GM12878 (cell line): ENCODE measurements around the gene PPP1R1C. TPM values are rescaled to one million over a fixed set of nuclear protein-coding genes. Genes with fewer than 3 reads are reported as not detected.

ENCODE experiments used
- ATAC-seq: fragments of 200-7000 bp; cut with Tn5 transposase; 3 replicates; pipeline ENCODE4 v1.9.1; 2020; ENCODE audit warnings: mild to moderate bottlenecking, moderate library complexity
- BruUV-seq: library from RNA; stranded (reverse); fragments of 400-500 nt; replicated peaks from 2 replicates; lab custom pipeline; 2021; lab: Mats Ljungman, UMichigan
- CTCF ChIA-PET: fragments of 300-600 bp; sonication (Branson Sonifier 250); formaldehyde crosslinking; extraction: SDS; loops from one replicate; lab custom pipeline; 2021; ENCODE audit warnings: inconsistent platforms; lab: Yijun Ruan, JAX
- POLR2A ChIA-PET: fragments of 350-600 bp; formaldehyde crosslinking; extraction: SDS; loops from one replicate; lab custom pipeline; 2021; ENCODE audit warnings: inconsistent platforms; lab: Charles Lee
- RAD21 ChIA-PET: fragments of 300-600 bp; sonication (Branson Sonifier 250); formaldehyde crosslinking; loops from one replicate; lab custom pipeline; 2023; ENCODE audit warnings: antibody characterized with exemption; ENCODE audit not compliant: unreplicated experiment; lab: Charles Lee
- SMC1A ChIA-PET: fragments of 300-600 bp; sonication (Branson Sonifier 250); formaldehyde crosslinking; loops from one replicate; lab custom pipeline; 2023; ENCODE audit not compliant: unreplicated experiment, uncharacterized antibody; lab: Charles Lee
- DNase-seq: peaks from one replicate; pipeline ENCODE4 v3.0.0-alpha.2; 2011; ENCODE audit warnings: low read depth, low spot score
- FAIRE-seq: peaks from 3 replicates; lab custom pipeline; 2011; peaks lifted over from hg19 to GRCh38; lab: Jason Lieb, UNC
- H2AFZ ChIP-seq: 2 replicates; pipeline ENCODE4 v1.6.0; 2011; ENCODE audit warnings: low read depth, low read length, control low read depth; ENCODE audit not compliant: control insufficient read depth
- H3K27ac ChIP-seq: 2 replicates; pipeline ENCODE4 v1.5.1; 2011; ENCODE audit warnings: control low read depth; ENCODE audit not compliant: control insufficient read depth, insufficient read depth
- H3K27me3 ChIP-seq, 2 experiments: replicated peaks in 1 of 2; 2 replicates each; pipeline versions ENCODE4 v1.6.0 to v1.6.1; 2011; ENCODE audit warnings: low read length in 1 of 2; ENCODE audit not compliant: control insufficient read depth in 2 of 2, insufficient read depth in 2 of 2
- H3K36me3 ChIP-seq, 2 experiments: 2 replicates each; pipeline ENCODE4 v1.5.1; 2011; ENCODE audit warnings: low read length in 1 of 2; ENCODE audit not compliant: control insufficient read depth in 2 of 2, insufficient read depth in 2 of 2
- H3K4me1 ChIP-seq: 2 replicates; pipeline ENCODE4 v1.6.1; 2011; ENCODE audit warnings: mild to moderate bottlenecking, low read length, moderate library complexity, mixed read lengths; ENCODE audit not compliant: control insufficient read depth, insufficient read depth
- H3K4me2 ChIP-seq: 2 replicates; pipeline ENCODE4 v1.6.0; 2011; ENCODE audit warnings: control low read depth; ENCODE audit not compliant: control insufficient read depth, insufficient read depth
- H3K4me3 ChIP-seq: fragments of 200-600 bp; sonication (generic); 2 replicates; pipeline ENCODE4 v1.5.1; 2016
- H3K79me2 ChIP-seq: 2 replicates; pipeline ENCODE4 v1.6.0; 2011; ENCODE audit warnings: low read length; ENCODE audit not compliant: control insufficient read depth, insufficient read depth
- H3K9ac ChIP-seq: 2 replicates; pipeline ENCODE4 v1.8.0; 2011; ENCODE audit warnings: low read length, control low read depth, mixed read lengths; ENCODE audit not compliant: control insufficient read depth, insufficient read depth
- H3K9me3 ChIP-seq: replicated peaks from 3 replicates; pipeline ENCODE4 v1.5.1; 2011; ENCODE audit warnings: mild to moderate bottlenecking, low read length; ENCODE audit not compliant: control insufficient read depth, insufficient read depth
- H4K20me1 ChIP-seq: 2 replicates; pipeline ENCODE4 v1.6.0; 2011; ENCODE audit not compliant: control insufficient read depth, insufficient read depth
- ATF7 ChIP-seq: fragments of 450-650 bp; IDR thresholded peaks from 2 replicates; pipeline ENCODE4 v1.6.1; 2016; ENCODE audit warnings: low read depth, mild to moderate bottlenecking
- CHD4 ChIP-seq: fragments of 200-600 bp; sonication (generic); IDR thresholded peaks from 2 replicates; pipeline ENCODE4 v1.6.1; 2016; ENCODE audit warnings: mild to moderate bottlenecking
- CREB1 ChIP-seq: IDR thresholded peaks from 2 replicates; pipeline ENCODE4 v1.6.1; 2012; ENCODE audit warnings: low read depth, mild to moderate bottlenecking, inconsistent platforms
- FOS ChIP-seq: IDR thresholded peaks from 3 replicates; pipeline ENCODE4 v1.6.1; 2011; ENCODE audit warnings: borderline replicate concordance; ENCODE audit not compliant: insufficient read length; ENCODE audit errors: extremely low read depth
- KDM1A ChIP-seq: fragments of 200-600 bp; sonication (generic); IDR thresholded peaks from 2 replicates; pipeline ENCODE4 v1.6.1; 2016; ENCODE audit warnings: borderline replicate concordance
- LARP7 ChIP-seq: fragments of 450-650 bp; IDR thresholded peaks from 2 replicates; pipeline ENCODE4 v1.6.1; 2017; ENCODE audit warnings: mild to moderate bottlenecking
- MTA2 ChIP-seq: fragments of 450-650 bp; IDR thresholded peaks from 2 replicates; pipeline ENCODE4 v1.6.1; 2016; ENCODE audit warnings: low read depth, mild to moderate bottlenecking, moderate library complexity
- POLR2A ChIP-seq: IDR thresholded peaks from 2 replicates; pipeline ENCODE4 v1.6.1; 2011; ENCODE audit warnings: low read depth, mild to moderate bottlenecking, low read length
- WGBS: methylation state at CpG from one replicate; pipeline ENCODE4 v1.1.6; 2016; ENCODE audit warnings: low lambda C conversion rate; ENCODE audit not compliant: insufficient replicate concordance, insufficient coverage; ENCODE audit errors: missing lambda C conversion rate; 5-methylcytosine and 5-hydroxymethylcytosine counted together
- in situ Hi-C: fragments of 300-500 bp; cut with MboI; formaldehyde crosslinking; loops from 9 replicates; pipeline ENCODE4 v1.14.3; 2018; ENCODE audit warnings: mixed read lengths
- intact Hi-C: fragments of 100-400 bp; cut with micrococcal nuclease; formaldehyde crosslinking; loops from one replicate; pipeline ENCODE4 v1.14.2; 2022; ENCODE audit not compliant: unreplicated experiment
- polyA plus RNA-seq, 11 experiments: library from polyadenylated mRNA; depleted of rRNA in 4 of 11; unstranded in 6 of 11; stranded (reverse) in 5 of 11; fragments of >200 nt; fragmentation: Nextera tagmentation in 4 of 11; fragmentation: Illumina TruSeq in 1 of 11; extraction: Ambion mirVana in 4 of 11; extraction: Trizol in 1 of 11; gene quantifications; 1 replicate in 1 of 11; 2 replicates in 10 of 11; pipeline versions ENCODE4 v1.2.1 to v1.2.3, GENCODE V29; 2011 to 2016; ENCODE audit warnings: inconsistent platforms in 2 of 11, missing spikeins in 2 of 11, low read depth in 1 of 11
- total RNA-seq, 4 experiments: library from RNA; depleted of rRNA in 3 of 4; stranded (reverse); fragments of >200 nt in 3 of 4; fragmentation: Illumina TruSeq in 1 of 4; extraction: Trizol in 1 of 4; gene quantifications; 2 replicates each; pipeline versions ENCODE4 v1.2.1 to v1.2.3, GENCODE V29; 2013 to 2021
- TF ChIP-seq, protein P1 (sequence below): fragments of 150-350 bp; IDR thresholded peaks from 2 replicates; pipeline ENCODE4 v1.6.1; 2016; ENCODE audit warnings: low read depth, low read length
- TF ChIP-seq, protein P2 (sequence below): fragments of 450-650 bp; conservative IDR thresholded peaks from 2 replicates; pipeline ENCODE4 v1.6.1; 2017; ENCODE audit warnings: mild to moderate bottlenecking, moderate library complexity

Gene PPP1R1C
- total and polyA plus RNA-seq, 10 of the 15 experiments (the other 5 are each of a cell fraction or from before 2014, with no cell fraction given) = 0.11 TPM; not detected in 9

DNA sequence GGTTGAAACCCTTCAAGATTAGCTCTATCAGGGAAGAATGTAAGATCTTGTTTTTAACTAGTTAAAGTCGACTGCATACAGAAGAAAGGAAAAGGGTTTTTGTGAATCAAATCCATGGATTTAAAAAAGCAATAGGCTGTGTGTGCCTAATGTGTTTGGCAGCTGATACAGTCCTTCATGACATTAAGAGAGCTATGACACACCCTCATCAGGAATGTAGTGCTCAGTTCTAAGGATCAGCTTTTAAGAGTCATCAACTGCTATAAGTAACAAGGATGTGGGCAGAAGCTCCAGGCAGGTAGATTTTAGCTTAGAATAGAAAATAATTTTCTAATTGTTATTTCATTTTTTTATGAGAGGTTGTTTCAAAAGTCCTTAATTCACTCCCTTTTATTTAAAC, 52.9 kb downstream of the PPP1R1C start:
- no peaks in the 10 kb centered on the region for H3K79me2 ChIP-seq
- intact Hi-C loops (no loop called here), in situ Hi-C loops (no loop called here)
- TF ChIP-seq, protein P1, sequence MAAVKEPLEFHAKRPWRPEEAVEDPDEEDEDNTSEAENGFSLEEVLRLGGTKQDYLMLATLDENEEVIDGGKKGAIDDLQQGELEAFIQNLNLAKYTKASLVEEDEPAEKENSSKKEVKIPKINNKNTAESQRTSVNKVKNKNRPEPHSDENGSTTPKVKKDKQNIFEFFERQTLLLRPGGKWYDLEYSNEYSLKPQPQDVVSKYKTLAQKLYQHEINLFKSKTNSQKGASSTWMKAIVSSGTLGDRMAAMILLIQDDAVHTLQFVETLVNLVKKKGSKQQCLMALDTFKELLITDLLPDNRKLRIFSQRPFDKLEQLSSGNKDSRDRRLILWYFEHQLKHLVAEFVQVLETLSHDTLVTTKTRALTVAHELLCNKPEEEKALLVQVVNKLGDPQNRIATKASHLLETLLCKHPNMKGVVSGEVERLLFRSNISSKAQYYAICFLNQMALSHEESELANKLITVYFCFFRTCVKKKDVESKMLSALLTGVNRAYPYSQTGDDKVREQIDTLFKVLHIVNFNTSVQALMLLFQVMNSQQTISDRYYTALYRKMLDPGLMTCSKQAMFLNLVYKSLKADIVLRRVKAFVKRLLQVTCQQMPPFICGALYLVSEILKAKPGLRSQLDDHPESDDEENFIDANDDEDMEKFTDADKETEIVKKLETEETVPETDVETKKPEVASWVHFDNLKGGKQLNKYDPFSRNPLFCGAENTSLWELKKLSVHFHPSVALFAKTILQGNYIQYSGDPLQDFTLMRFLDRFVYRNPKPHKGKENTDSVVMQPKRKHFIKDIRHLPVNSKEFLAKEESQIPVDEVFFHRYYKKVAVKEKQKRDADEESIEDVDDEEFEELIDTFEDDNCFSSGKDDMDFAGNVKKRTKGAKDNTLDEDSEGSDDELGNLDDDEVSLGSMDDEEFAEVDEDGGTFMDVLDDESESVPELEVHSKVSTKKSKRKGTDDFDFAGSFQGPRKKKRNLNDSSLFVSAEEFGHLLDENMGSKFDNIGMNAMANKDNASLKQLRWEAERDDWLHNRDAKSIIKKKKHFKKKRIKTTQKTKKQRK = no peak
- TF ChIP-seq ATF7 (no peak), FOS (no peak), CREB1 (no peak), MTA2 (no peak), POLR2A (no peak), LARP7 (no peak), CHD4 (no peak), KDM1A (no peak)
- TF ChIP-seq, protein P2, sequence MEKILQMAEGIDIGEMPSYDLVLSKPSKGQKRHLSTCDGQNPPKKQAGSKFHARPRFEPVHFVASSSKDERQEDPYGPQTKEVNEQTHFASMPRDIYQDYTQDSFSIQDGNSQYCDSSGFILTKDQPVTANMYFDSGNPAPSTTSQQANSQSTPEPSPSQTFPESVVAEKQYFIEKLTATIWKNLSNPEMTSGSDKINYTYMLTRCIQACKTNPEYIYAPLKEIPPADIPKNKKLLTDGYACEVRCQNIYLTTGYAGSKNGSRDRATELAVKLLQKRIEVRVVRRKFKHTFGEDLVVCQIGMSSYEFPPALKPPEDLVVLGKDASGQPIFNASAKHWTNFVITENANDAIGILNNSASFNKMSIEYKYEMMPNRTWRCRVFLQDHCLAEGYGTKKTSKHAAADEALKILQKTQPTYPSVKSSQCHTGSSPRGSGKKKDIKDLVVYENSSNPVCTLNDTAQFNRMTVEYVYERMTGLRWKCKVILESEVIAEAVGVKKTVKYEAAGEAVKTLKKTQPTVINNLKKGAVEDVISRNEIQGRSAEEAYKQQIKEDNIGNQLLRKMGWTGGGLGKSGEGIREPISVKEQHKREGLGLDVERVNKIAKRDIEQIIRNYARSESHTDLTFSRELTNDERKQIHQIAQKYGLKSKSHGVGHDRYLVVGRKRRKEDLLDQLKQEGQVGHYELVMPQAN = no peak
- H3K4me3 ChIP-seq = no peak overlapping the region
- H3K9ac ChIP-seq = no peak overlapping the region
- WGBS = 8% methylated on average over 1 of the region's 1 CpG
- H3K4me1 ChIP-seq = no peaks in the 10 kb centered on the region
- ChIA-PET CTCF (interaction anchor here (1.3 to 1.6 kb wide), 2 partner anchors 49 to 467 kb away, joined by 3 to 4 read pairs; no protein-coding TSS in a partner anchor), RAD21 (no interaction called here), SMC1A (no interaction called here), POLR2A (no interaction called here)
- no peaks in the 10 kb centered on the region for H3K36me3 ChIP-seq
- H3K9me3 ChIP-seq = no peaks in the 10 kb centered on the region
- no peak for FAIRE-seq
- H3K27me3 ChIP-seq = no peaks in the 10 kb centered on the region
- H3K4me2 ChIP-seq = no peak overlapping the region
- no peak overlapping the region for H3K27ac ChIP-seq
- no TSS peak for BruUV-seq
- no peak for DNase-seq
- no peak overlapping the region for H2AFZ ChIP-seq
- H4K20me1 ChIP-seq = no peaks in the 10 kb centered on the region
- no peak for ATAC-seq
